GDM1 (cell line): ENCODE data around the gene ADAM11.
A peak's percentile ranks its signal among the peaks of the same experiment; 100 is the strongest.

Source experiments
- DNase-seq: peaks from one replicate; lab custom pipeline; 2025; lab: John Stamatoyannopoulos, UW

ADAM11 gene

DNA sequence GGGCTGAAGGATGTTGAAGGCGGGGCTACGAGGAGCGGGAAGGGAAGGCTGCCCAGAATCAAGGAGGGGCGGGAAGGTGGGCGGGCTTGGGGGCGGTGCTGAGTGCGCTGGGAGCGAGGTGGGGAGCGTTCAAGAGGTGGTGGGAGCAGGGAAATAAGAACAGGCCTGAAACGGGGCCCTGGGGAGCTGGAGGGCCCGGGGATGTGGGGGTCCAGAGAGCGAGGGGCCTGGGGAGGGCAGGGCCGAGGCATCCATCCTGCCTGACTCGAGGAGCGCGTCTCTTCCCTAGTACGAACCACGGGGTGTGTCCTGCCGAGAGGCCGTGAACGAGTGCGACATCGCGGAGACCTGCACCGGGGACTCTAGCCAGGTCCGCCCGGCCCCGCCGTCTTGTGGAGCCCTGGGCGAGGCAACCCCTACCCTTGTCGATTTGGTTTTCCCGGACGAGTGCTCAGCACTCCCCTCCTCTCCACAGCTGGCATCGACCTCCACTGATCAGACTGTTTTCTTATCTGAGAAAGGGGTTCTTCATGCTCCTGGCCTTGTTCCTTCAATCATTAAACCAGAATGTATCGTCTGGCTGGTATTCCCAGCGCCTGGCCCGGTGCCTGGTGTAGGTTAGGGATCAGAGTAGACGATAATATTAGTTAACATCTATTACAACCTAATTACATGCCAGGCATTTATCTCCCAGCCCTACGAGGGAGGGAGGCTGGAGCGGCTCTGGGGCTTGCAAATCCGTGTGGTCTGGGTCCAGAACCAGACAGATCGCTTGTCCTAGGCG, 17.2 kb downstream of the ADAM11 start:
- no peak for DNase-seq

- no peak for DNase-seq
Observed at GRCh38 chr17:44776628-44777393, 18.0 kb downstream of the ADAM11 start.

DNA sequence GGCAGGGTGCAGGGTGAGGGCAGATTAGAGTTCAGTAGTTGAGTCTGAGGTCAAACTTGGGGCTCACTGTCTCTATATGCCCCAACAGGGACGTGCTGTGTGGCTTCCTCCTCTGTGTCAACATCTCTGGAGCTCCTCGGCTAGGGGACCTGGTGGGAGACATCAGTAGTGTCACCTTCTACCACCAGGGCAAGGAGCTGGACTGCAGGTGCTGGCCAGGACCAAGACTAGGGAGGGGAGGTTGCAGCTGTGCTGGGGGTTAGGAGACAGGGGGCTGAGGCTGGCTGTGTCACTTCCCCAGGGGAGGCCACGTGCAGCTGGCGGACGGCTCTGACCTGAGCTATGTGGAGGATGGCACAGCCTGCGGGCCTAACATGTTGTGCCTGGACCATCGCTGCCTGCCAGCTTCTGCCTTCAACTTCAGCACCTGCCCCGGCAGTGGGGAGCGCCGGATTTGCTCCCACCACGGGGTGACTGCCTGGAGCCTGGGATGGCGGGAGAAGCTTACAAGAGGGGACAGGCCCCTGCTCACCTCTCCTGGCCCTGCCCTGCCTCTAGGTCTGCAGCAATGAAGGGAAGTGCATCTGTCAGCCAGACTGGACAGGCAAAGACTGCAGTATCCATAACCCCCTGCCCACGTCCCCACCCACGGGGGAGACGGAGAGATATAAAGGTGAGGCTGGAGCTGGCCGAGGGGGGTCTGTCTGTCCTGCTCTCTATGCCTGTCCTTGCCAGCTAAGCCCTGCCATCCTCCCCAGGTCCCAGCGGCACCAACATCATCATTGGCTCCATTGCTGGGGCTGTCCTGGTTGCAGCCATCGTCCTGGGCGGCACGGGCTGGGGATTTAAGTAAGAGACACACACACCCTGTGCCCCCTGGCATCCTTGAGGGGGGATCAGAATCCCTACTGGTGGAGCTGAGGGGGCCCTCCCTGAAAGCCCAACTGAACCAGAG, 18.9 kb downstream of the ADAM11 start:
- DNase-seq, result no peak

GRCh38 chr17:44778656-44779210, 19.9 kb downstream of the ADAM11 start:
- DNase-seq, result no peak

GRCh38 chr17:44779211-44780025, 20.6 kb downstream of the ADAM11 start:
- peak; percentile 48 for DNase-seq

DNA sequence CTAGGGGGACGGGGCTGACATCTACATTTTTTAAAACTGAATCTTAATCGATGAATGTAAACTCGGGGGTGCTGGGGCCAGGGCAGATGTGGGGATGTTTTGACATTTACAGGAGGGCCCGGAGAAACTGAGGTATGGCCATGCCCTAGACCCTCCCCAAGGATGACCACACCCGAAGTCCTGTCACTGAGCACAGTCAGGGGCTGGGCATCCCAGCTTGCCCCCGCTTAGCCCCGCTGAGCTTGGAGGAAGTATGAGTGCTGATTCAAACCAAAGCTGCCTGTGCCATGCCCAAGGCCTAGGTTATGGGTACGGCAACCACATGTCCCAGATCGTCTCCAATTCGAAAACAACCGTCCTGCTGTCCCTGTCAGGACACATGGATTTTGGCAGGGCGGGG, 21.4 kb downstream of the ADAM11 start:
- DNase-seq, result no peak

DNA sequence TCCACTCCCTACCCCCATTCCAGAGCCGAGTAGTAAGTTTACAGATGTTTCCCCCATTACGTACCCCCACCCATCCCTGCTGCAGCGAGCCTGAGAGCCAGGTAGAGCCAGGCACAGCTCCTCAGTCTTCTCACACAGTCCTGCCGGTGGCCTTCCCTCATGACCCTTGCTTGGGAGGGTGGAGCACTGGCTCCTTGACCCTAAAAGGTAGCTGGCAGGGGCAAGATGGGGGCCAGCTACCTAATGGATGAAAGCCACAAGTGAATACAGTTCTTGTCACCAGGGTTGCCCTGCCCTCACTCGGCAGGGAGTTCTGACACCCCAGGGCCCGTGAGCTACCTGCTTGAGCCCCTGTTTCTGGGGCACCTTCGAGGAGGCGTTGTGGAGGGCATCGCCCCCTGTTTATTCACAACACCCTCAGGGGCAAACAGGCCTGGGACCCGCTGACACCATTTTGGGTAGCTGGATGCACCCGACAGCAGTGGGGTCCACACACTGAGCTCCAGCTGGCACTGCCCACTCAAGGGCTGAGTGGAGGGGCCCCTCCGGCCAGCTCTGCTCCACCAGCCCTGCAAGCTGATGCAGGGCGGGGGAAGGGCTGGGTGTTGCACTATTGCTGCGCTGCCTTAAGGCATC, 22.2 kb downstream of the ADAM11 start:
- DNase-seq, result no peak

- no peak for DNase-seq
Observed at GRCh38 chr17:44781551-44782325, 22.9 kb downstream of the ADAM11 start.

- DNase-seq, result no peak
Observed at GRCh38 chr17:44782326-44782850, 23.6 kb downstream of the ADAM11 start.

DNA sequence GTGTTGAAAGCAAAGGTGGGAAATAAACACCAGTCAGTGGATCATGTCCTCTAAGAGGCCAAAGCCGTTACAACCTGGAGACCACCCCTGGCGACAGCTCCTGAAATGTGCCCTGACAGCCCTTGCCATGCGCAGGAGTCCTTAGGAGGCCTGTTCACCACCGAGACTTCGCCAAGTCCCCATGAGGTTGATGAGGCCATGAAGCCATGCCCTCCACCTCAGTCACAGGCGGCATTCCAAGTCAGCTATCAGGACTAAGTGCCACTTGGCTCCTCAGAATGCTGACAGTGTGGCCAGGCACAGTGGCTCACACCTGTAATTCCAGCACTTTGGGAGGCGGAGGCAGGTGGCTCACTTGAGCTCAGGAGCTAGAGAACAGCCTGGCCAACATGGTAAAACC, 27.1 kb downstream of the ADAM11 start:
- no peak for DNase-seq

- DNase-seq, result no peak
Observed at GRCh38 chr17:44786551-44787081, 27.8 kb downstream of the ADAM11 start.

DNA sequence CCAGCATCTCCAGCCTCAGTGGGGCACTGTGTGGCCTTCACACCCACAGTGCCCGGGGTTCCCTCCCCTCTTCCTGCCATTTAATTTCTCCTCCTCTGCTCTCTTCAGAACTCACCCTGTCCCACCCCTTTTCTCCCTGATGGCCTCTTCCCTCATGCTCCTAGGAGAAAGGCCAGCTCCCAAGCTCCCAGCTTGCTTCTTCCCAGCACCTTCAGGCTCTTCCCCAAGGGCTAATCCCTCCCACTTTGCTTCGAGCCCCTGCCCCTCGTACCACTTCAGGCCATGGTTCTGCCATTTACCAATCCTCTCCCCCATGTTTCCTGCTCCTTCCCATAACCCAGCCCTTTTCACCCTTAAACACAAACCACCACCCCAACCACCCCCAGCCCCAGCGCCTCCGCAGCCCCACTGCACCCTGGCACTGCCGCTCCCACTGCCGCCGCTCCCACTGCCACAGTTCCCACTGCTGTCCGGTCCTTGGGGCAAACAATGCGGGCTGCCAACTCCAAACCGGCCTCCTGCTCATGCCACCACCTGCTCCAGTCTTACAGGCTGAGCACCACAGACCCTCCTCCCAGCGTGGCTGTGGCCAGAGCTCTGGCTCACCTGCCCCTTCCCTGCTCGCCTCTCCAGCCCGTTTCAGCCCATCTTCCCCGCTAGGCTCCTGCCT, 28.6 kb downstream of the ADAM11 start:
- no peak for DNase-seq

DNA sequence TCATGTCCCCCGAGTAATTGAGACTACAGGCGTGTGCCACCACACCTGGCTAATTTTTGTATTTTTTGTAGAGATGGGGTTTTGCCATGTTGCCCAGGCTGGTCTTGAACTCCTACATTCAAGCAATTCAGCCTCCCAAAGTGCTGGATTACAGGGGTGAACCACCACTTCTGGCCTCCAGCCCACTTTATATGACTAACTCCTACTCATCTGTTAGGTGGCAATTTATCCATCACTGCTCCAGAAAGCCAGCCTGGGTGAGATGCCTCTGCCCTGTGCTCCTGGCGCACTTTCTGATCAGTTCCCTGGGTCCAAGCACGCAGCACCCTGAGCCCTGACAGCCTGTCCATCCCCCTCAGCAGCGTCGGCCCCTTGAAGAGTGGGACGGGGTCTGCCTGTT, 29.4 kb downstream of the ADAM11 start:
- no peak for DNase-seq

GRCh38 chr17:44792276-44792675, 33.5 kb downstream of the ADAM11 start:
- DNase-seq, result no peak

- no peak for DNase-seq
Observed at GRCh38 chr17:44793885-44794842, 35.4 kb downstream of the ADAM11 start.

DNA sequence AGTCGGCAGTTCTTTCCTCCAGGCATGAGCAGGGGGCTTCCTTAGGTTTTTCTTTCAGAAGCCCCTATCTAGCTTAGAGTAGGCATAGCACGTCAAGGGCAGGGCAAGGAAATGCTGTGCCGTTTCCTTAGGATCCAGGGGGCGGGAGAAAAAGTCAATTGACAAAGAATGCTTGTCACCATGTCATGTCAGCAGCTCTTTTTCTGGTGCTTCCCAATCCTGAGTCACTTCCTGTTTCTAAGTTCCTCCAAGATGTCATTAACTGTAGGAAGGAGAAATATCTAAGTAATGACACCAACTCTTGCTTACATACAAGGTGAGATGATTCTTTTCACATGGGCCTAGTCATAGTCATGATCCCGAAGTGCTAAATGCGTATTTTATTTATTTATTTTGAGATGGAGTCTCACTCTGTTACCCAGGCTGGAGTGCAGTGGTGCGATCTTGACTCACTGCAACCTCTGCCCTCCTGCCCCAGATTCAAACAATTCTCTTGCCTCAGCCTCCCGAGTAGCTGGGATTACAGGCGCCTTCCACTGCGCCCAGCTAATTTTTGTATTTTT, 36.1 kb downstream of the ADAM11 start:
- DNase-seq, result peak; percentile 37

GRCh38 chr17:44795421-44795820, 36.6 kb downstream of the ADAM11 start:
- DNase-seq, result no peak
